HCT116 (cell line): ENCODE results near the gene VAV2.
"Not testable (repeated sequence)": the region's sequence is repeated elsewhere in the genome, so short reads cannot be mapped to it uniquely, and the experiment has no call there.

Source experiments
- CTCF ChIP-seq, 3 experiments: fragments of 200-600 bp in 1 of 3; sonication (generic) in 1 of 3; IDR thresholded peaks in 2 of 3; conservative IDR thresholded peaks in 1 of 3; 2 replicates each; pipeline ENCODE4 v1.5.1; 2012 to 2017; ENCODE audit warnings: low read depth in 2 of 3, low read length in 2 of 3, antibody characterized with exemption in 1 of 3, borderline replicate concordance in 1 of 3, control low read depth in 1 of 3, mild to moderate bottlenecking in 1 of 3, mixed read lengths in 1 of 3, mixed run types in 1 of 3, moderate library complexity in 1 of 3; ENCODE audit not compliant: insufficient read depth in 1 of 3
- EZH2 ChIP-seq: fragments of 200-600 bp; sonication (generic); IDR thresholded peaks from 2 replicates; pipeline ENCODE4 v1.6.1; 2017; ENCODE audit warnings: antibody characterized with exemption, mixed run types
- POLR2AphosphoS5 ChIP-seq: IDR thresholded peaks from 2 replicates; pipeline ENCODE4 v1.6.1; 2011; ENCODE audit warnings: mild to moderate bottlenecking, low read depth, low read length, moderate library complexity
- RAD21 ChIP-seq: IDR thresholded peaks from 2 replicates; pipeline ENCODE4 v1.6.1; 2012; ENCODE audit warnings: low read depth, mild to moderate bottlenecking

- TF ChIP-seq CTCF (IDR thresholded peaks at IDR 0.05 in 2 of 3, conservative IDR thresholded peaks at IDR 0.05 in 1 of 3; ENCODE audit: borderline replicate concordance in 1 of 3, insufficient read depth in 1 of 3, low read depth in 2 of 3, low read length in 2 of 3); EZH2; RAD21; POLR2AphosphoS5: not testable (repeated sequence)
Observed at GRCh38 chr9:133957772-133958171, 34.4 kb downstream of the VAV2 start.
